ENCODE data around the gene OR2V2. TPM values are rescaled to one million over a fixed set of nuclear protein-coding genes. Genes with fewer than 3 reads are reported as not detected.

OR2V2 gene
- total RNA-seq, 2 donors from 2014 or later = not detected

GRCh38 chr5:181194489-181195248, 47.3 kb downstream of the OR2V2 start:
- DNase-seq (peak; percentile 48), ATAC-seq (no peak)
- intact Hi-C loops (cut with DNase I) = no loop called here

GRCh38 chr5:181195249-181195761, 47.9 kb downstream of the OR2V2 start:
- DNase-seq (peak; percentile 13), ATAC-seq (no peak)
- intact Hi-C loops (cut with DNase I) = no loop called here

GRCh38 chr5:181197326-181197951, 50.1 kb downstream of the OR2V2 start:
- intact Hi-C loops (cut with DNase I) = no loop called here
- DNase-seq = peak; percentile 3
- no peak for ATAC-seq

- ATAC-seq = no peak
- DNase-seq = no peak
- intact Hi-C loops (cut with DNase I) = no loop called here
Observed at GRCh38 chr5:181198106-181198685, 50.8 kb downstream of the OR2V2 start.

- no peak for ATAC-seq
- DNase-seq = no peak
- intact Hi-C loops (cut with DNase I) = no loop called here
Observed at GRCh38 chr5:181198905-181199519, 51.6 kb downstream of the OR2V2 start.

- intact Hi-C loops (cut with DNase I) = no loop called here
- DNase-seq = peak; percentile 20
- no peak for ATAC-seq
Observed at GRCh38 chr5:181199881-181200638, 52.7 kb downstream of the OR2V2 start.

GRCh38 chr5:181200816-181201215, 53.4 kb downstream of the OR2V2 start:
- no peak for DNase-seq
- intact Hi-C loops (cut with DNase I) = no loop called here
- no peak for ATAC-seq

- no peak for ATAC-seq
- no peak for DNase-seq
- intact Hi-C loops (cut with DNase I) = no loop called here
Observed at GRCh38 chr5:181203093-181203711, 55.8 kb downstream of the OR2V2 start.

GRCh38 chr5:181203777-181204112, 56.4 kb downstream of the OR2V2 start:
- intact Hi-C loops (cut with DNase I) = no loop called here
- DNase-seq (no peak), ATAC-seq (no peak)

- intact Hi-C loops (cut with DNase I) = no loop called here
- DNase-seq = peak; percentile 42
- ATAC-seq = peak in 1 of 2 donors; percentile 0
Observed at GRCh38 chr5:181204113-181204825, 56.9 kb downstream of the OR2V2 start.

GRCh38 chr5:181204826-181205760, 57.7 kb downstream of the OR2V2 start, which contains the start of gene TRIM7:
Gene TRIM7 (minus strand): TSS chr5:181205196. CDS start chr5:181205110, 86 bp downstream.
- intact Hi-C loops (cut with DNase I) = no loop called here
- DNase-seq = peak; percentile 71
- peak; percentile 15 to 39 for ATAC-seq

GRCh38 chr5:181205761-181206649, 58.6 kb downstream of the OR2V2 start:
- DNase-seq = peak; percentile 42
- intact Hi-C loops (cut with DNase I) = loop anchor here in 1 of 2 donors (1.0 kb wide), 1 partner anchor 15 kb away; no protein-coding TSS in a partner anchor
- ATAC-seq = peak; percentile 17 to 23

GRCh38 chr5:181207214-181207959, 60.0 kb downstream of the OR2V2 start:
- intact Hi-C loops (cut with DNase I) = no loop called here
- ATAC-seq (peak; percentile 38 to 59), DNase-seq (peak; percentile 81)

- ATAC-seq (no peak), DNase-seq (no peak)
- intact Hi-C loops (cut with DNase I) = no loop called here
Observed at GRCh38 chr5:181207960-181208253, 60.5 kb downstream of the OR2V2 start.
